ENCODE data around the gene YTHDC1.

DNA sequence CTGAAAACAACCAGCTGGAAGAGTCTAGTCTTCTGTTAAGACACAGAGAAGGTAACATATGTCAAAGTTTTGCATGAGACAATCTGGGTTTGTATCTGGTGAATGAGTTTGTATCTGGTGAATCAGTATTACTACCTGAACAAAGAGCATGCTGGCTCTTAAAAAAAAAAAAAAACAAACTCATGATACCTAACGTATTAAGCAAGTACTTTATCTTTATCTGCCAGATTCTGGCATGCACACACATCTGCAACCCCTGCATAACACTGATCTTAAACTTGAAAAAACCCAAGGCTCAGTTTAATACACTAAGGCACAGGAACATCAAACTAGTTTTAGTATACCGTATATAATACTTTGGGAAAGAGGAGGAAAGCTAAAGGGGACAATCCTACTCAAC lies 5.8 kb downstream of the YTHDC1 start:
- TF ChIP-seq, protein P1, sequence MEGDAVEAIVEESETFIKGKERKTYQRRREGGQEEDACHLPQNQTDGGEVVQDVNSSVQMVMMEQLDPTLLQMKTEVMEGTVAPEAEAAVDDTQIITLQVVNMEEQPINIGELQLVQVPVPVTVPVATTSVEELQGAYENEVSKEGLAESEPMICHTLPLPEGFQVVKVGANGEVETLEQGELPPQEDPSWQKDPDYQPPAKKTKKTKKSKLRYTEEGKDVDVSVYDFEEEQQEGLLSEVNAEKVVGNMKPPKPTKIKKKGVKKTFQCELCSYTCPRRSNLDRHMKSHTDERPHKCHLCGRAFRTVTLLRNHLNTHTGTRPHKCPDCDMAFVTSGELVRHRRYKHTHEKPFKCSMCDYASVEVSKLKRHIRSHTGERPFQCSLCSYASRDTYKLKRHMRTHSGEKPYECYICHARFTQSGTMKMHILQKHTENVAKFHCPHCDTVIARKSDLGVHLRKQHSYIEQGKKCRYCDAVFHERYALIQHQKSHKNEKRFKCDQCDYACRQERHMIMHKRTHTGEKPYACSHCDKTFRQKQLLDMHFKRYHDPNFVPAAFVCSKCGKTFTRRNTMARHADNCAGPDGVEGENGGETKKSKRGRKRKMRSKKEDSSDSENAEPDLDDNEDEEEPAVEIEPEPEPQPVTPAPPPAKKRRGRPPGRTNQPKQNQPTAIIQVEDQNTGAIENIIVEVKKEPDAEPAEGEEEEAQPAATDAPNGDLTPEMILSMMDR (conservative IDR thresholded peaks at IDR 0.05; ENCODE audit: low read length), result no peak
- no peak for TF ChIP-seq EZH2phosphoT487 (IDR thresholded peaks at IDR 0.05; ENCODE audit: borderline replicate concordance)

Data from Loucy (cell line).